GM19395 (cell line): Measurements from ENCODE around the gene PEX11B.

Experiments
- ATAC-seq: cut with Tn5 transposase; IDR thresholded peaks from one replicate; pipeline ENCODE4 v1.9.1; 2021; ENCODE audit warnings: mild to moderate bottlenecking, moderate library complexity; ENCODE audit not compliant: unreplicated experiment

PEX11B gene

DNA sequence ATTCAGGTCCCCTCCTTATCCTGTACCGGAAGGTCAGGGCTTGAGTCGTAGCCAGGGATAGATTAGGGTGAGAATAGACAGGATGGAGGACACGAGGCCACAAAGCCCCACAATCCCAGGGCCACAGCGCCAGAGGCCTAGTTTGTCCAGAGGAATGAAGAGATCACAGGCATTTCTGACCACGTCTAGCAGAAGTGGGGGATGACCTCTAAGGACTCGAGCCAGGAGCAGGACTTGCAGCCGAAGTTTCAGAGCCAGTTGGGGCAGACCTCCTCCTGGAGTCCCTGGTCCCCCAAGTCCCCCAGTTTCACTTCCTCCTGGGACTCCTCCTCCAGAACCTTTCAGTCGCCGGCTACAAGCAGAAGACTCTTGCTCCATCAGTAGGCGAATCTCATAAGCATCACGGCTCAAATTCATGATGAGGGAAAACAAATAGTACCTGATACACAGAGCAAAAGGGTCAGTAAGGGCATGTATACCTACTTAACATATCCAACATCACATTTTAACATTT lies 6.3 kb downstream of the PEX11B start:
- ATAC-seq: no peak

DNA sequence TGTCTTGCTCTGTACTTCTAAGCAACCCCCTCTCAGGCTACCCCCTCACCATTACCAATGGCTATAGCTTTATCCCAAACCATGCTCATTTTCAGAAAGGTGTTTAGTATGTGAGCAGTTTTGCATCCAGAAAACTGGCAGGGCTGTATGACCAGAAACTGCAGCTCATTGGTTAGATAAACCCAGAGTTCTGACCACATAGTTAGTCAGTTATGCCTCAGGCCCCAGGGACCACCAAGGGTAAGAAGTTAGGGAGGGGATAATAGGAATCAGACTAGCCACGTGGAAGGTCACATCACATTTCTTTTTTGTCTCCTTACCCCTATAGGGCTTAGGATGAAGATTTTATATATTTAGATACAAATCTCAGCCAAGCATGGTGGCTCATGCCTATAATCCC lies 9.9 kb downstream of the PEX11B start:
- no peak for ATAC-seq

DNA sequence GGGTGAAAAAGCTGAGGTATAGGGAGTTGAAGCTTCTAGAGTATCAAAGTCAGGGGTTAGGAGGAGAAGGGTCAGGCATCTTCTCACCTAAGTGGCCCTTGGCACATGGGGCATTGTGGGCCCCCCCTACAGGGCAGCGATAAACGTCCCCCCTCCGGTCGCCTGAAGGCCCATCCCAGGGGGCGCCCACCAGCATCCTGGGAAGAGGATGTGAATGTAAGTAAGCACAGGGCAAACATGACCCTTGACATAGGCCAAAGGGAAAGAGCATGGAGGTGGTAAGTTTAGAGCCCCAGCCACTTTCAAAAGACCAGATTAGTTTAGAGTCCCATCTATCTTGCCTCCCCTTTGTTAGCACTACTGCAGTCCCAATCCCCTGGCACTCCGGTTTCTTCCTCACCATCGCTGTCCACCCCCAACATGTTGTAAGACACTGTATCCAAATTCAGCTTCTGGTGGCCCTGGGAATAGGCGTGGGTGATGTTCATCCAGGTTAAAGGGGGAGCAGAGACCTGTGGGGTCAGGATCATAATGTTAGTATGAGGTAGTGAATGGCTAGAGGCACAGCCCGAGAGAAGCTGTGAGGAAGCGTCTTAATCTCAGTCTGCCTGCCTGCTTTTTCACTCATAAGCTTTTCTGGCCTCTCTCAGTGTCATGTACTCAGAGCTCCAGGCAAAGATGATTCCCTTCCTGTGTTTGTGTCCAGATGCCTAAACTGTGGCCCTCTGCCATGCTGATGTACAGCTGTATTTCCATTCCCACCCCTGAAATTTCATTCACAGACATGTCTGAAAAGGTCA lies 11.4 kb downstream of the PEX11B start:
- no peak for ATAC-seq

DNA sequence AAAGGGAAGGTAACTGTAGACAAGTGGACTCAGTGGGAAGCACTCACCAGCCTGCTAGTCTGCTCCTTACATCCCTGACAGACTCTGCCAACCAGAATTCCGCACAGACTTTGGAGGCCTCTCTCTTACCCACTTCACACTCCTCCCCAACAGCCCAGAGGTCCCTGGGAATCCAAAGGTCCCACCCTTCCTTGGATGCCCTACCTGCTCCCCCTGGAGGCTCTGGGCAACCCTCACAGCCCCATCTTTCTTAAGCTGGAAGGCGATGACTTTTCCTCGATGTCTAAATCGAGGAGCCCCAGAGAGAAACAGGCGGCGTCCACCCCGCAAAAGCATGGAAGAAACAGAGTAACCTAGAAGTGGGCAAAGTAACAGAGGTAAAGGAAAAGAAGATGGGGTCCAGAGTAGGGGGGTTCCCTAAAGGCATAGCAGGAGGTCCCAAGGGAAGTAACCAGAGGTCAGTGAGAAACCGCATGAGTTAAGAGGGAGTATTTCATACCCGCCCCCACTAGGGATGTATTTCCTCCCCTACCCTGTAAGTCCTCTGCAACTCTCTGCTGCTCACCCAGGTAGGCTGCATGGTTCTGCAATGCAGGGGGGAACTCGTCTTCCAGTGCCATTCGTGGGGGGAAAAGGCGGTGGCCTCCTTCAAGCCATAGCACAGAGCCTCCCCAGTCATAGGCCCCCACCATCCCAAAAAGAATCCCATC lies 17.1 kb downstream of the PEX11B start:
- no peak for ATAC-seq

DNA sequence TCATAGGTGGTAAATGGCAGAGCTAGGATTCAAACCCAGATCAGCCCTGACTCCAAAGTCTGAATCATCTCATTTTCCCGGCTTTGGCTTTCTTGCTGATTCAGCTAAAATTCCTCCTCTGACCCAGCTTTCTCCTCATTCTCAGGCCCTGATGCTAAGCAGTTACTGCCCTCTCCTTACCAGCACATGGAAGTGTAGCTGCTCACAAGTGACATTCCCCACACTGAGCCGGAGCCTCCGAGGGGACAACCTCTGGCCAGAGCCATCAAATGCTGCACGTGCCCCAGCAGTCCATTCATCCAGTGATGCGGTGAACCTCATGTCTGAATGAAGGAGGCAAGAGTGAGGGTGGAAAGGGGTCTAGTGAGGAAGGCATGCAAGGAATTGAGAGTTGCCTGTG lies 19.8 kb downstream of the PEX11B start:
- no peak for ATAC-seq

DNA sequence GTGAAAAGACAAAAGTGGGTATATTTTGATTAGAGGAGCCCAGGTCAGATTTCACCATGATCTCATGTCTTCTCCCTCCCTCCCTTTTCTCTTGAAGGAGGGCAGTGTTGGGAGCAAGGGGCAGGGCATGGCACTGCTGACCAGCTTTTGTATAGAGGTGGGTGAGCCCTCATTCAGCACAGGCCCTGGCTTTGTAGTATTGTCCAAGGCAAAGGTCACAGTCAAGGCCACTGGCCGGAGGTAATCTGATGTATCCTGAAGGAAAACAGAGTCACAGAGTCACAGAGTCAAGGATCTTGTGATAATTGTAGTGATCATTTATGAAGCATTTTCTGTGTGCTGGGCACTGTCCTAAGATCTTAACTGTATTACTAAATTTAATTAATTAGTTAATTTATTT lies 20.5 kb downstream of the PEX11B start:
- no peak for ATAC-seq

DNA sequence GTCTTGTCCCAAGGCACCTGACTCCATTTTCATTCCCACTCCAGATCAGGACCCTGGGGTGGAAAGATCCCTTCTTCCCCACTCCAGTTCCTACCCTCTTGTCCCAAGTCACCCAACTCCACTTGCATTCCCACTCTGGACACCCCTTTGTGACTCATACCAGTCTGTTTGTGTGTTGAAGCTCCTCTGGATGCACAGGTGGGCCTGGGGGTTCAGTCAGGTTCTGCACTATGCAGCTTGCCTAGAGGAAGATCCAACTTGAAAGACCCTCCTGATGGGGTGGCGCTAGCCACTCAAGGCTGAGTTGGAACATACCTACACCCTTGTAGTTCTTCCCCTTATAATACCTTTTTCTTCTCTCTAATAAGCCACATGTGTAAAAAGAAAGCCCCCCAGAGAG lies 23.0 kb downstream of the PEX11B start:
- no peak for ATAC-seq

DNA sequence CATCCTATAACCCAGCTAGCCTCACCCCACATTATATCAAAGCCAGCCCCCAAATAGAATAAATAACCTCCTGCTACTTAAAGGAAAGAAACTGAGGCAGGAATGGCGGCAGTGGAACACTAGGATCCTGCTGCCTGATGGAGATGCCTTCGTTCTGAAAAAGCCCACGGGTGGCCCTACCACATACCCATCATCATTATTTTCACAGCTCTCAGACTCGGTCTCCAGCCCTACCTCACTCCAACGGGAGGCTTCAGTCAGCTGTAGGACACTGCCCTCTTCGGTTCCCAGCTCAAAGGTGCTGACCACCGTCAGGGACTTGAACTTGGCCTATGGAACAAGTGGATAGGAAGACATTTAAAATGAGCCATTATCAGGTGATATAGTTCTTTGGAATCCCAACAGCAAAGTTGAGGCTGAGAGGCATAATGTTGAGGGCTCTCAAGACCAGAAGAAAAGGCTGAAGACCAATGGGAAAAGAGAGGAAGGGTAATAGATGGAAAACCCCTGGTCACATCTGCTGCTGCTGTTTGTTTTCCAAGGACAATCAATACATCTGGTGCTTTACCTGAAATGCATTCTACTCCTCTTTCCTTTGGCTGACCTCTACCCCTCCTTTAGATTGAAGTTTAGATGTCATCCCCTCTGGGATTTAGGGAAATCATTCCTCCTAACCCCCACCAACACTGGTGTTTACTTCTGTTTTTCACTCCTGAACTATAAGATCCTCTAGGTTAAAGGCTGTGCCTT lies 25.0 kb downstream of the PEX11B start:
- ATAC-seq: no peak

DNA sequence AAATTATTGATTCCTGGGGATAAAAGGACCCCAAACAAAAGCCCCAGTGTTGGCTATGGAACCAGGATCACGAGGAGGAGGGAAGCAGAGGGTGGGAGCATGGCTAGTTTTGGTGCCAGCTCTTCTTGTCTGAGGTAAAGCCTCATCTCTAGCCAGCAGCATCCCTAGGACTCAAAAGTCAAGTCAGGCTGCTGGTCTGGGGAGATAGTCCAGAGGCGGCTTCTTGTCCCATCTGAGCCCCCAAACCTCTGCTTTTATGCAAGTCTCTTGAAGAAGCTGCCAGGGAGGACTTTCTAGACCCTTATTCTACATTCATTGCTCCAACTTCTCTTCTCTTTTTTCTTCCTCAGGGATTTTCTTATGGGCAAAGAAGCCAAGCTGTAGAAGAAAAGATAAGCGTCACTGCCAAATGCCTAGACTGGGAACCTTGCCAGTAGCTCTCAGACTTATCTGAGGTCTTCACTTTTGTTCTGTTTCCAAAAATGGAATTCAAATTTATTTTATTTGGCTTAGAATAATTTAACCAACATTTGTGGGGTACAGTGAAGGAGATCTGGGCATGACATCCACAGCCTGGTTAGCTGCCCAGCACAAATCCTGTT lies 25.9 kb downstream of the PEX11B start:
- ATAC-seq: no peak

DNA sequence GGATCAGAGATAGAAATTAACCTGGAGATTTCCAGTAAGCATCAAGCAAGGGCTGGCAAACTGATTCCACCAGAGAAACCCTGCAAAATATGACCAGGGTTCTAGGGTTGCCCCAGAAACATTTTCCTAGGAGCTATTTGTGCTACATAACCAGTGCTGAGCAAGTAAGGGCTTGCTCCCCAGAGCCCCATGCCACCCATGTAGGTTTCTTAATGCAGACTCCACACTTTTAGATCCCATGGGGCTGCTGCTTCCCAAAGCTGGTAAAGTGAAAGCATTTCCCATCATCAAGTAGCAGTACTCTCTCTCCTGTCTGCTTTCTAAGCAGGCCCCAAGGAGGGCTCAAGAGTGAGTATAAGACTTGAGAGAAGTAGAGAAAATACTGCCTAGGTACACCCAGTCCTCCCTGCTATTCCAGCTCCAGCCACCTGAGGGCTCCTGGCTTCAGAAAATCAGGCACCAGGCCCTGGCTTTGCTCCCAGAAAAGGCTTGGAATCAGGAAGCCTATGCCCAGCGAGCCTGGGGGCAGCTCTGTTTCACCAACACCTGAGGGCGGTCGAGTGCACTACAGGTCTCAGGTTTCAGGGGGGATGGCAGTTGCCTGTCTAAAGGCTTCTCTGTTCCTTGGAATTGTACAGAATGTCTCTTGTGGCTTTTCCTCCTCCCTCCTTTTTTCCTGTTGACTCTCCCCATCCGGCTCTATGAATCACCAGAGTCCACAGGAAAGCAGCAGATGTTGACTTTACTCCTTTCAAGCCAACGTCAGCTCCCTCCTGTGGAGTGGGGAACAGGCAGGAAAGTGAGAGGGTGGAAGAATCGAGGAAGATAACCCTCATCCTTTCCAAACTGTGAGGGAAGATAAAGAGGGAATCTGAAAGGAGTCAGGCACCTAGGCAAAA lies 26.7 kb downstream of the PEX11B start:
- ATAC-seq: peak; percentile 49

DNA sequence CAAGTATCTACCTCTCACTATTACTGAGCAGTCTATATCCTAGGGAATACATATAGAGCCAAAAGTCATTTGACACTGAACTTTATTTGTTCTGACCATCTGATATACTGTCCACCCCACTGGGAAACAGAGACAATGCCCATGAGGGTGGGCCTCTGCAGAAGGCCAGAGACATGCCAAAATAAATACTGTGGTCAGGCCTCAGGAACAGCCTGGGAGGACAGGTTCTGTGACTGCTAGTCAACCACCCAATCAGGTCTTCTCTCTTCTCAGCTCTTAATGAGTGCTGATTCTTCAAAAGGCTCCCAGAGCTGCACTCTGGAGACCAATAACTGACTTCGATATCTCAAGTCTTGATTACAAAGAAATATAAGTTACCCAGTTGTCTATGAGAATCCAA lies 27.4 kb downstream of the PEX11B start:
- ATAC-seq: no peak

DNA sequence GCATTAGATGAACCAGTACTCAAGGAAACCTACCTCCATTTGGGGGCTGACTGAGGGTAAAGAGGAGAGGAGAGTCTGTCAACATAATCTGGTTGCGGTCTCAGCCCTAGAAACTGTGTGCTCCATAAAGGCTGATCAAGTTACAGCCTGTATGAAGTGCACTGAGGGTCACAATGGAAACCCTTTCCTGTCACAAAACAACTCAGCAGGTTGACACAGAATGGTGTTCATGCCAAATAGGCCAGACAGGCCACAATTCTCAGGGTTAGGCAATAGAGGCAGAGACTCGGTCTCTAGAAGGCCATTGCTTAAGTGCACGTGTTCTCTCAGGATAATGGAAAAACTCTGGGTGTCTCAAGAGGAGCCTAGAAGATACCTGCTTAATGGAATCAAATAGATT lies 28.8 kb downstream of the PEX11B start:
- ATAC-seq: no peak

DNA sequence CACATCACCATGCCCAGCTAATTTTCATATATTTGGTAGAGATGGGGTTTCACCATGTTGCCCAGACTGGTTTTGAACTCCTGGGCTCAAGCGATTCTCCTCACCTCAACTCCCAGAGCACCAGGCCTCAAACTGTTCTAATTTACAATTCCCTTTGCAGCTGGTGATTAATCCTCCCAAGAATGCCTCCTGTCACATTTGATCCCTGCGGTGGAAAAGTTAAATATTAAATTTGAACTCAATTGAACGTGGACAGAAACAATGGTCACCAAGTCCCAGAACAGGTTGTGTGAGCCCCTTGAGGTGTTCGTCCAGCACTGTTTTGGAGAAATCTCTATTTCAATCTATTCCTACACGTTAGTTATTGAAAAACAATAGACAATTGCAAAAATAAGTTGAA lies 30.9 kb downstream of the PEX11B start:
- no peak for ATAC-seq

DNA sequence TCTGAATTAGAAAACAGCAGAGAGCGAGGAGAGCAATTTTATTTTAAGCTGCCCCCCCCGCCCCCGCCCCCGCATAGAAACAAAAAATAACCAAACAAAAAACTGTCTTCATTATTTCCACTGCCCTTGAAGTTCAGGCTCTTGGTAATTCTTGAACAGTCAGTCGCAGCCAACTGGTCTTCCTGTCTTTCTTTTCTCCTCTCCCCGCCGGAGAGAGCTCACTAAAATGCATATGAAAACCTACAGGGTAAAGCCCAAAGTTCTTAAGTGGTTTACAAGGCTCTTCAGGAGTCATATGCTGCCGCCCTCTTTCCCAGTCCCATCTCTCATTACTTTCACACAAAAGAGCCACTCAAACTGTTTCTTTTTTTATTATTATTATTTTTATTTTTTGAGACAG lies 31.7 kb downstream of the PEX11B start:
- ATAC-seq: no peak

DNA sequence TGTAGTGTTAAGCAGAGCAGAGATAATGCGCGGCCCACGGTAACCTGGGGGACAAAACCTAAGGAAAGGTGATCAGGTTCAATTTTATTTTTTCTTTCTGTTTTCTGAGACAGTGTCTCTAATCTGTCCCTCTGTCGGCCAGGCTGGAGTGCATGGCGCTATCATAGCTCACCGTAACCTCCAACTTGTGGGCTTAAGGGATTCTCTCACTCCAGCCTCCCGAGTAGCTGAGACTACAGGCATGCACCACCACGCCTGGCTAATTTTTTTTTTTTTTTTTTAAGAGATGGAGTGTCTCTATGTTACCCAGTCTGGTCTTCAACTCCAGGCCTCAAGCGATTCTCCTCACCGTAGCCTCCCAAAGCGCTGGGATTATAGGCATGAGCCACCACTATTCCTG lies 32.1 kb downstream of the PEX11B start:
- ATAC-seq: peak; percentile 6

DNA sequence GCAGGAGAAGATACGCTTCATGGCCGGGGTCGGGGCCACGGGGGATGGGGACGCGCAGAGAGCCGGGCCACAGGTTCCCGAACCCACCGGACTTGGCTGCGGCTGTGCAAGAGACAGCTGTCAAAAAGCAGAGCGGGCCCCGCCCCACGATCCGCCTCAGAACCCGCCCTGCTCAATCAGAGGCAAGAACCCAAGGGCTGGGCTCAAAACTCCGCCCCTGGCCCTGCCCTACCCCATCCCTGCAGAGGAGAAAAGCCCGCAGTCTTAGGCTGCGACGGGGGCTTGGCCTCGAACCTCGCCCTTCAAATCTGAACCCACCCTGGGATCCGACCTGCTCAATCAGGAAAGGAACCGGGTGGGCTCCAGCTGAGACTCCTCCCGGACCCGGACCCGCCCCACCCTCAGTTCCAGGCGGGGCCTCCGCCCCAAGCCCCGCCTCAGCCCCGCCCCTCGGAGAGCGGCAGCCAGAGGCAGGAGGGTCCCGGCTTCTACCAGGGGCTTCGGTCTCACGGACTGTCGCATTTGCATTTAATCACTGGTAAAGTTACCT lies 32.7 kb downstream of the PEX11B start, which contains the start of gene ANKRD35:
Gene ANKRD35 (minus strand): TSS at position 129 of the 550 bp plus-strand sequence. CDS start 108 bp downstream, at position 21.
- ATAC-seq: peak; percentile 99

DNA sequence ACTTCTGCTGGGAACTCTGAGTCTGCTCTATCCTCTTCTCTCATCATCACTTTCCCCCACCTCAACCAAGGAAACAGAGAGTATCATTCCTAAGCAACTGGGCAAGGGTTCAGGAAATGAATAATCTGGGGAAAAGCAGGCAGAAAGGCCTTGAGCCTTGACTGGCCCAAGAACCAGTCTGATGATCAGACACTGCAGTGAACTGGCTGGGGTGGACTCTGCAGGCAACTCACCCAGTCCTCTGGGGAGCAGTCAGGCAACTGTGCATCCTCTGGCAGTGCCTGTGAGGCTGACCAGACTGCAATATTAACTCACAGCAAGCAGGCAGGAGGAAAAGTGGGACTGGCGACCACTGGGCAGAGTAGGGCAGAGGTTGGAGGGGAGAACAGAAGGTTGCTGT lies 33.8 kb downstream of the PEX11B start:
- no peak for ATAC-seq

DNA sequence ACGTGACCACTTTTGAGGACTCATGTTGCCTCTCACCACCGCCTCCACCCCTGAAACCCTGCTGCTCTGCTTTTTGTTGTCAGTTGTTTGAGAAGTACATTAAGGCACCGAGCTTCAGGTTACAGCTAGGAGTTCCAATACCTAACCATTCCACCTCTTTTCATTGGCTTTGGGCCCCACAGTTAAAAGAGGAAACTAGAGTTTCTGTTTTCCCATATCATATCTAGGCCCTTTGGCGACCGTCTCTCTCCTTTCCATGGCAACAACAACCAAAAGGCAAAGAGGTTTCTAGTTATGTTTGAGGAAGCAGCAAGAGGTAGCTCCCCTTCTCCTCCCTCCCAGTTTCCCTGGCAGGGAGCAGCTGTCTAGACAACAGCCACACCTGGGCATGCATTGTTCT lies 38.7 kb downstream of the PEX11B start:
- no peak for ATAC-seq

DNA sequence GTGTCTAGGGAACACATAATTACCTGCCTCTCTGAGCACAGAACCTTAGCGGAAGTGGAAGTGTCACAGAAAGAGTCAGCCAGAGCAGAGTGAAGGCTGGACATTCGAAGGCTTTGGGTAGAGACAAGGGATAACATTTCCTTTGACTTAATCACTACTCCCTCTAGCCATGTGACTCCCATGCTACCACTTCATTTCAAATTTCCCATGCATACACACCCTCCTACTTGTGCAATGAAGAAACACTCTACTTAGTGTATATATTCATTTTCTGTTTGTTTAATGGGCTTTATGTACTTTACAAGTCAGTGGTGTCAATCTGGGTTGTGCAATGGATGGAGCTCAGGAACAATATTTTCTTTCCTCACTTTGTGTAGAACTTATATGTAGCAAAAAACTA lies 39.8 kb downstream of the PEX11B start:
- ATAC-seq: no peak
